GM19099 (cell line): Measurements from ENCODE around the gene PISD.

Experiments used
- POLR2A ChIP-seq: IDR thresholded peaks from 3 replicates; pipeline ENCODE4 v1.6.1; 2011; ENCODE audit warnings: low read depth; ENCODE audit not compliant: insufficient read length; ENCODE audit errors: extremely low read depth

The PISD gene

GRCh38 chr22:31604137-31604705 is 57.8 kb downstream of the PISD start:
- no peak for TF ChIP-seq POLR2A

GRCh38 chr22:31603574-31603973 is 58.4 kb downstream of the PISD start:
- TF ChIP-seq POLR2A, result no peak

- no peak for TF ChIP-seq POLR2A
Measured at GRCh38 chr22:31603081-31603525, 58.9 kb downstream of the PISD start.

- TF ChIP-seq POLR2A, result no peak
Measured at GRCh38 chr22:31602259-31602952, 59.6 kb downstream of the PISD start.

GRCh38 chr22:31595271-31595670 is 66.7 kb downstream of the PISD start:
- TF ChIP-seq POLR2A, result no peak

- TF ChIP-seq POLR2A, result no peak
Measured at GRCh38 chr22:31588970-31589675, 72.9 kb downstream of the PISD start.

GRCh38 chr22:31586137-31586920 is 75.7 kb downstream of the PISD start:
- no peak for TF ChIP-seq POLR2A

GRCh38 chr22:31585161-31585859 is 76.7 kb downstream of the PISD start:
- no peak for TF ChIP-seq POLR2A

GRCh38 chr22:31584804-31585160 is 77.2 kb downstream of the PISD start:
- TF ChIP-seq POLR2A, result no peak

GRCh38 chr22:31583861-31584485 is 78.0 kb downstream of the PISD start:
- no peak for TF ChIP-seq POLR2A

GRCh38 chr22:31579835-31580242 is 82.2 kb downstream of the PISD start:
- no peak for TF ChIP-seq POLR2A

GRCh38 chr22:31578171-31578570 is 83.8 kb downstream of the PISD start:
- TF ChIP-seq POLR2A, result no peak

GRCh38 chr22:31577711-31578110 is 84.3 kb downstream of the PISD start:
- TF ChIP-seq POLR2A, result no peak

- TF ChIP-seq POLR2A, result no peak
Measured at GRCh38 chr22:31575190-31575589, 86.8 kb downstream of the PISD start.
